HCT116 (cell line): ENCODE data around the gene STEAP1. TPM values are rescaled to one million over a fixed set of nuclear protein-coding genes. Genes with fewer than 3 reads are reported as not detected.
A peak's percentile ranks its signal among the peaks of the same experiment; 100 is the strongest.

Source experiments
- ATAC-seq: fragments of 200-7000 bp; cut with Tn5 transposase; 2 replicates; pipeline ENCODE4 v1.9.1; 2020; ENCODE audit warnings: mild to moderate bottlenecking, moderate library complexity
- BruUV-seq: library from RNA; stranded (reverse); fragments of 400-500 nt; replicated peaks from 2 replicates; lab custom pipeline; 2021; lab: Mats Ljungman, UMichigan
- CTCF ChIA-PET: fragments of 300-600 bp; sonication (Branson Sonifier 250); formaldehyde crosslinking; loops from one replicate; lab custom pipeline; 2021; ENCODE audit warnings: antibody characterized with exemption; lab: Charles Lee
- POLR2A ChIA-PET: fragments of 300-600, 350-600 bp; sonication (Branson Sonifier 250); formaldehyde crosslinking; loops from one replicate; lab custom pipeline; 2021; ENCODE audit warnings: antibody characterized with exemption; lab: Charles Lee
- RAD21 ChIA-PET, 2 experiments: fragments of 300-600 bp; sonication (Branson Sonifier 250); formaldehyde crosslinking; loops; one replicate each; lab custom pipeline; 2023; ENCODE audit warnings: low total read pairs in 2 of 2; ENCODE audit not compliant: uncharacterized antibody in 2 of 2, unreplicated experiment in 2 of 2, low non-redundant PET in 1 of 2; lab: Charles Lee
- DNase-seq: peaks from one replicate; pipeline ENCODE4 v3.0.0-alpha.2; 2010; ENCODE audit warnings: low read depth, low spot score
- H2AFZ ChIP-seq: fragments of 200-600 bp; shearing (Covaris generic), sonication (generic); 2 replicates; pipeline ENCODE4 v1.6.1; 2017; ENCODE audit warnings: low read depth, mixed run types, mixed read lengths, antibody characterized with exemption, low read length; ENCODE audit not compliant: poor library complexity, severe bottlenecking
- H3K27ac ChIP-seq: 2 replicates; pipeline ENCODE4 v1.5.1; 2012; ENCODE audit warnings: low read depth, low read length
- H3K27me3 ChIP-seq: fragments of 200-600 bp; sonication (generic); 2 replicates; pipeline ENCODE4 v1.6.1; 2016; ENCODE audit warnings: mixed run types, low read length, mixed read lengths; ENCODE audit not compliant: insufficient read depth
- H3K36me3 ChIP-seq, 2 experiments: fragments of 200-500 bp in 1 of 2; fragments of 200-600 bp in 1 of 2; sonication (Bioruptor generic) in 1 of 2; sonication (generic) in 1 of 2; 2 replicates each; pipeline versions ENCODE4 v1.5.1 to v1.6.1; 2014 to 2016; ENCODE audit warnings: low read length in 2 of 2, inconsistent platforms in 1 of 2, mixed read lengths in 1 of 2, mixed run types in 1 of 2; ENCODE audit not compliant: insufficient read depth in 2 of 2, control insufficient read depth in 1 of 2
- H3K4me1 ChIP-seq, 2 experiments: fragments of 200-600 bp in 1 of 2; sonication (generic) in 1 of 2; 2 replicates each; pipeline versions ENCODE4 v1.5.1 to v1.6.1; 2012 to 2017; ENCODE audit warnings: low read length in 2 of 2, inconsistent platforms in 1 of 2, mild to moderate bottlenecking in 1 of 2, mixed read lengths in 1 of 2, mixed run types in 1 of 2, moderate library complexity in 1 of 2; ENCODE audit not compliant: insufficient read depth in 2 of 2, control insufficient read depth in 1 of 2
- H3K4me2 ChIP-seq: fragments of 200-600 bp; sonication (generic); 2 replicates; pipeline ENCODE4 v1.6.1; 2017; ENCODE audit warnings: mixed run types, low read length, mixed read lengths
- H3K4me3 ChIP-seq, 2 experiments: fragments of 200-600 bp in 1 of 2; sonication (generic) in 1 of 2; replicated peaks in 1 of 2; 2 replicates each; pipeline ENCODE4 v1.5.1; 2011 to 2016; ENCODE audit warnings: low read length in 2 of 2, control low read depth in 1 of 2, low read depth in 1 of 2, mild to moderate bottlenecking in 1 of 2, mixed read lengths in 1 of 2, mixed run types in 1 of 2
- H3K79me2 ChIP-seq: fragments of 200-600 bp; sonication (generic); 2 replicates; pipeline ENCODE4 v1.6.1; 2017; ENCODE audit warnings: mild to moderate bottlenecking, mixed run types, low read length, moderate library complexity, mixed read lengths; ENCODE audit not compliant: insufficient read depth
- H3K9ac ChIP-seq: fragments of 200-600 bp; sonication (generic); 2 replicates; pipeline ENCODE4 v1.6.1; 2016; ENCODE audit warnings: low read length, mixed read lengths
- H3K9me2 ChIP-seq: fragments of 200-600 bp; sonication (generic), shearing (Covaris generic); 2 replicates; pipeline ENCODE4 v1.6.1; 2017; ENCODE audit warnings: mixed run types, mild to moderate bottlenecking, moderate library complexity; ENCODE audit not compliant: insufficient read depth
- H3K9me3 ChIP-seq, 2 experiments: fragments of 200-500 bp in 1 of 2; fragments of 200-600 bp in 1 of 2; sonication (Bioruptor generic) in 1 of 2; sonication (generic) in 1 of 2; 2 replicates each; pipeline ENCODE4 v1.6.1; 2014 to 2017; ENCODE audit warnings: low read length in 2 of 2, mixed read lengths in 2 of 2, inconsistent platforms in 1 of 2, low read depth in 1 of 2, mild to moderate bottlenecking in 1 of 2, mixed run types in 1 of 2, moderate library complexity in 1 of 2; ENCODE audit not compliant: control insufficient read depth in 1 of 2, insufficient read depth in 1 of 2
- H4K20me1 ChIP-seq: fragments of 200-600 bp; sonication (generic), shearing (Covaris generic); 2 replicates; pipeline ENCODE4 v1.6.1; 2017; ENCODE audit warnings: mixed run types, mild to moderate bottlenecking, moderate library complexity; ENCODE audit not compliant: insufficient read depth
- CBX3 ChIP-seq: IDR thresholded peaks from 2 replicates; pipeline ENCODE4 v1.6.1; 2012; ENCODE audit warnings: low read depth
- CEBPB ChIP-seq: IDR thresholded peaks from 2 replicates; pipeline ENCODE4 v1.6.1; 2012; ENCODE audit warnings: low read depth
- EGR1 ChIP-seq: IDR thresholded peaks from 2 replicates; pipeline ENCODE4 v1.6.1; 2012; ENCODE audit warnings: low read depth
- ELF1 ChIP-seq: IDR thresholded peaks from 2 replicates; pipeline ENCODE4 v1.6.1; 2012; ENCODE audit warnings: low read depth, borderline replicate concordance
- EZH2 ChIP-seq: fragments of 200-600 bp; sonication (generic); IDR thresholded peaks from 2 replicates; pipeline ENCODE4 v1.6.1; 2017; ENCODE audit warnings: antibody characterized with exemption, mixed run types
- EZH2phosphoT487 ChIP-seq: fragments of 200-600 bp; IDR thresholded peaks from 2 replicates; pipeline ENCODE4 v1.6.1; 2018; ENCODE audit warnings: antibody characterized with exemption, borderline replicate concordance
- FOSL1 ChIP-seq: IDR thresholded peaks from 2 replicates; pipeline ENCODE4 v1.6.1; 2012; ENCODE audit warnings: low read depth
- JUND ChIP-seq: IDR thresholded peaks from 2 replicates; pipeline ENCODE4 v1.6.1; 2012
- POLR2A ChIP-seq: IDR thresholded peaks from 2 replicates; pipeline ENCODE4 v1.7.0; 2011; ENCODE audit warnings: borderline replicate concordance; ENCODE audit not compliant: insufficient read depth, insufficient read length; ENCODE audit errors: extremely low read depth
- POLR2AphosphoS5 ChIP-seq: IDR thresholded peaks from 2 replicates; pipeline ENCODE4 v1.6.1; 2011; ENCODE audit warnings: mild to moderate bottlenecking, low read depth, low read length, moderate library complexity
- RAD21 ChIP-seq: IDR thresholded peaks from 2 replicates; pipeline ENCODE4 v1.6.1; 2012; ENCODE audit warnings: low read depth, mild to moderate bottlenecking
- SIN3A ChIP-seq: IDR thresholded peaks from 2 replicates; pipeline ENCODE4 v1.6.1; 2012; ENCODE audit warnings: low read depth
- SP1 ChIP-seq: IDR thresholded peaks from 2 replicates; pipeline ENCODE4 v1.6.1; 2012; ENCODE audit warnings: low read depth
- SRF ChIP-seq: IDR thresholded peaks from 2 replicates; pipeline ENCODE4 v1.6.1; 2012; ENCODE audit warnings: low read depth
- TCF7L2 ChIP-seq: IDR thresholded peaks from 2 replicates; pipeline ENCODE4 v1.7.0; 2011; ENCODE audit warnings: borderline replicate concordance, inconsistent platforms; ENCODE audit not compliant: insufficient read depth, insufficient read length; ENCODE audit errors: extremely low read depth
- YY1 ChIP-seq: IDR thresholded peaks from 2 replicates; pipeline ENCODE4 v1.6.1; 2011; ENCODE audit warnings: low read length, low read depth, moderate library complexity, mild to moderate bottlenecking; ENCODE audit not compliant: insufficient replicate concordance; ENCODE audit errors: extremely low read depth
- ZNF274 ChIP-seq: fragments of 200-500 bp; sonication (Bioruptor generic); IDR thresholded peaks from 2 replicates; pipeline ENCODE4 v1.6.1; 2014; ENCODE audit warnings: mild to moderate bottlenecking, low read depth, low read length, inconsistent platforms
- intact Hi-C: fragments of 100-400 bp; cut with micrococcal nuclease; formaldehyde crosslinking; loops from 2 replicates; pipeline ENCODE4 v1.10.0; 2022
- total RNA-seq: library from RNA; stranded (reverse); gene quantifications from one replicate; pipeline ENCODE4 v1.2.1, GENCODE V29; 2021; ENCODE audit not compliant: unreplicated experiment
- TF ChIP-seq, protein P1 (sequence below): IDR thresholded peaks from 2 replicates; pipeline ENCODE4 v1.6.1; 2011; ENCODE audit warnings: mild to moderate bottlenecking, low read length, moderate library complexity; ENCODE audit not compliant: insufficient replicate concordance; ENCODE audit errors: extremely low read depth
- TF ChIP-seq, protein P2 (sequence below), 3 experiments: fragments of 200-600 bp in 1 of 3; sonication (generic) in 1 of 3; IDR thresholded peaks in 2 of 3; conservative IDR thresholded peaks in 1 of 3; 2 replicates each; pipeline ENCODE4 v1.5.1; 2012 to 2017; ENCODE audit warnings: low read depth in 2 of 3, low read length in 2 of 3, antibody characterized with exemption in 1 of 3, borderline replicate concordance in 1 of 3, control low read depth in 1 of 3, mild to moderate bottlenecking in 1 of 3, mixed read lengths in 1 of 3, mixed run types in 1 of 3, moderate library complexity in 1 of 3; ENCODE audit not compliant: insufficient read depth in 1 of 3

The STEAP1 gene
- total RNA-seq, 1 experiment from 2014 or later = 18.8 TPM

GRCh38 chr7:90178679-90179278 lies 24.5 kb downstream of the STEAP1 start:
- Histone ChIP-seq H3K4me3 (peak overlapping the region in 1 of 2 experiments; percentile 38; a peak in 3 of 4 replicates), H3K36me3 (0 out of 4 replicates have a peak, but pooled peaks cover 0 to 3% of the 10 kb centered on the region in 2 experiments), H3K4me1 (peaks cover 35 to 45% of the 10 kb centered on the region in 2 experiments), H4K20me1 (no peaks in the 10 kb centered on the region), H3K4me2 (peak overlapping the region; percentile 72), H2AFZ (peak overlapping the region; percentile 90), H3K9ac (peak overlapping the region; percentile 55), H3K9me3 (peaks cover 14% of the 10 kb centered on the region in 2 experiments; a peak in 2 of 4 replicates), H3K27ac (peak overlapping the region; percentile 83), H3K27me3 (no peaks in the 10 kb centered on the region), H3K79me2 (no peaks in the 10 kb centered on the region), H3K9me2 (no peaks in the 10 kb centered on the region)
- ChIA-PET RAD21 (interaction anchor here in 1 of 2 experiments (0.6 kb wide), 1 partner anchor 26 kb away, joined by 3 read pairs; no protein-coding TSS in a partner anchor), POLR2A (interaction anchor here (0.7 to 3.0 kb wide), 7 partner anchors 8 to 82 kb away, joined by 3 to 10 read pairs (median 4); partner anchors contain the start of gene STEAP2), CTCF (interaction anchor here (1.2 to 1.5 kb wide), 2 partner anchors 33 to 249 kb away, joined by 3 to 5 read pairs; partner anchors contain the start of gene STEAP2)
- BruUV-seq = no TSS peak
- peak; percentile 97 for DNase-seq
- ATAC-seq = peak; percentile 94
- TF ChIP-seq POLR2A (no peak), EZH2phosphoT487 (no peak), SRF (peak; percentile 85), EZH2 (no peak), SP1 (peak; percentile 97), TCF7L2 (peak; percentile 83), RAD21 (0 out of 2 replicates have a peak, but pooled peaks have one; percentile 1), YY1 (no peak), POLR2AphosphoS5 (peak; percentile 70), CBX3 (peak; percentile 96), ELF1 (no peak; the same call in 1 of the 2 replicates), ZNF274 (no peak), FOSL1 (peak; percentile 100), JUND (peak; percentile 98), EGR1 (peak; percentile 63), CEBPB (peak; percentile 90), SIN3A (peak; percentile 89)
- TF ChIP-seq, protein P1, sequence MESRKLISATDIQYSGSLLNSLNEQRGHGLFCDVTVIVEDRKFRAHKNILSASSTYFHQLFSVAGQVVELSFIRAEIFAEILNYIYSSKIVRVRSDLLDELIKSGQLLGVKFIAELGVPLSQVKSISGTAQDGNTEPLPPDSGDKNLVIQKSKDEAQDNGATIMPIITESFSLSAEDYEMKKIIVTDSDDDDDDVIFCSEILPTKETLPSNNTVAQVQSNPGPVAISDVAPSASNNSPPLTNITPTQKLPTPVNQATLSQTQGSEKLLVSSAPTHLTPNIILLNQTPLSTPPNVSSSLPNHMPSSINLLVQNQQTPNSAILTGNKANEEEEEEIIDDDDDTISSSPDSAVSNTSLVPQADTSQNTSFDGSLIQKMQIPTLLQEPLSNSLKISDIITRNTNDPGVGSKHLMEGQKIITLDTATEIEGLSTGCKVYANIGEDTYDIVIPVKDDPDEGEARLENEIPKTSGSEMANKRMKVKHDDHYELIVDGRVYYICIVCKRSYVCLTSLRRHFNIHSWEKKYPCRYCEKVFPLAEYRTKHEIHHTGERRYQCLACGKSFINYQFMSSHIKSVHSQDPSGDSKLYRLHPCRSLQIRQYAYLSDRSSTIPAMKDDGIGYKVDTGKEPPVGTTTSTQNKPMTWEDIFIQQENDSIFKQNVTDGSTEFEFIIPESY = peak; percentile 67
- TF ChIP-seq, protein P2, sequence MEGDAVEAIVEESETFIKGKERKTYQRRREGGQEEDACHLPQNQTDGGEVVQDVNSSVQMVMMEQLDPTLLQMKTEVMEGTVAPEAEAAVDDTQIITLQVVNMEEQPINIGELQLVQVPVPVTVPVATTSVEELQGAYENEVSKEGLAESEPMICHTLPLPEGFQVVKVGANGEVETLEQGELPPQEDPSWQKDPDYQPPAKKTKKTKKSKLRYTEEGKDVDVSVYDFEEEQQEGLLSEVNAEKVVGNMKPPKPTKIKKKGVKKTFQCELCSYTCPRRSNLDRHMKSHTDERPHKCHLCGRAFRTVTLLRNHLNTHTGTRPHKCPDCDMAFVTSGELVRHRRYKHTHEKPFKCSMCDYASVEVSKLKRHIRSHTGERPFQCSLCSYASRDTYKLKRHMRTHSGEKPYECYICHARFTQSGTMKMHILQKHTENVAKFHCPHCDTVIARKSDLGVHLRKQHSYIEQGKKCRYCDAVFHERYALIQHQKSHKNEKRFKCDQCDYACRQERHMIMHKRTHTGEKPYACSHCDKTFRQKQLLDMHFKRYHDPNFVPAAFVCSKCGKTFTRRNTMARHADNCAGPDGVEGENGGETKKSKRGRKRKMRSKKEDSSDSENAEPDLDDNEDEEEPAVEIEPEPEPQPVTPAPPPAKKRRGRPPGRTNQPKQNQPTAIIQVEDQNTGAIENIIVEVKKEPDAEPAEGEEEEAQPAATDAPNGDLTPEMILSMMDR (IDR thresholded peaks at IDR 0.05 in 2 of 3, conservative IDR thresholded peaks at IDR 0.05 in 1 of 3; ENCODE audit: borderline replicate concordance in 1 of 3, insufficient read depth in 1 of 3, low read depth in 2 of 3, low read length in 2 of 3) = no peak
- intact Hi-C loops = loop anchor here (2.0 kb wide), 1 partner anchor 32 kb away; the partner anchor contains the start of gene STEAP2
